Myocyte (in vitro differentiated cells): Measurements from ENCODE around the gene SLC12A7. TPM values are rescaled to one million over a fixed set of nuclear protein-coding genes. Genes with fewer than 3 reads are reported as not detected.
"Not testable (repeated sequence)": the region's sequence is repeated elsewhere in the genome, so short reads cannot be mapped to it uniquely, and the experiment has no call there.

Experiments used
- DNase-seq: peaks from one replicate; pipeline ENCODE4 v3.0.0-alpha.2; 2012; ENCODE audit warnings: low read depth
- polyA plus RNA-seq: library from polyadenylated mRNA; unstranded; fragments of >200 nt; gene quantifications from one replicate; pipeline ENCODE4 v1.2.1, GENCODE V29; 2012; ENCODE audit warnings: missing spikeins
- total RNA-seq: library from RNA; depleted of rRNA; stranded (reverse); fragments of >200 nt; gene quantifications from 2 replicates; pipeline ENCODE4 v1.2.3, GENCODE V29; 2014

Gene SLC12A7
- 38.0 and 77.2 TPM in 2 replicates for total RNA-seq
- 77.6 TPM for polyA plus RNA-seq

DNA sequence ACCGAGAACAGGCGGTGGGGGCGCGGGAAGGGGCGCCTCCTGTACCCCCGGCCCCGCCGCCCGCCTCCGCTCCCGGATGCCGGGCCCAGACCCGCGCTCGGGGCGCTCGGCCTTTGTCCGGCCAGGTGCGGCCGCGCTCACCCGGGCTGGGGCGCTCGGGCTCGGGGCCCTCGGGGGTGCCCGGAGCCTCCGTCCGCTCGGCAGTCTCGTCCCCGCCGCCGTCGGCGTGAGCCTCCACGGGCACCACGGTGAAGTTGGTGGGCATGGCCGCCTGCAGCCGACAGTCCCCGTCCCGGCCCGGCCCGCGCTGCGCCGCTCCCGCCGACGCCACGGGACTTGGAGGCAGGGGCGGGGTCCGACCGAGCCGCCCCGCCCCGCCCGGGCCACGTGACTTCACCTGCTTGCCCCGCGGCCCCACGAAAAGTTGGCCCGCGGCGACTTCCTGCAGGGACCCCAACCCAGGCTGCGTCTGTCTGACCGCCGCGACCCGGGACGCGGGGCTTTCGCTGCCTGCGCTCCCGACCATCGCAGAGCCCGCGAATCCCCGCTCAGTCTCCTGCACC, at the start of gene SLC12A7:
Gene SLC12A7 (minus strand): TSS at position 337 of the 563 bp plus-strand sequence. CDS start 72 bp downstream, at position 265.
- peak; percentile 55 for DNase-seq

DNA sequence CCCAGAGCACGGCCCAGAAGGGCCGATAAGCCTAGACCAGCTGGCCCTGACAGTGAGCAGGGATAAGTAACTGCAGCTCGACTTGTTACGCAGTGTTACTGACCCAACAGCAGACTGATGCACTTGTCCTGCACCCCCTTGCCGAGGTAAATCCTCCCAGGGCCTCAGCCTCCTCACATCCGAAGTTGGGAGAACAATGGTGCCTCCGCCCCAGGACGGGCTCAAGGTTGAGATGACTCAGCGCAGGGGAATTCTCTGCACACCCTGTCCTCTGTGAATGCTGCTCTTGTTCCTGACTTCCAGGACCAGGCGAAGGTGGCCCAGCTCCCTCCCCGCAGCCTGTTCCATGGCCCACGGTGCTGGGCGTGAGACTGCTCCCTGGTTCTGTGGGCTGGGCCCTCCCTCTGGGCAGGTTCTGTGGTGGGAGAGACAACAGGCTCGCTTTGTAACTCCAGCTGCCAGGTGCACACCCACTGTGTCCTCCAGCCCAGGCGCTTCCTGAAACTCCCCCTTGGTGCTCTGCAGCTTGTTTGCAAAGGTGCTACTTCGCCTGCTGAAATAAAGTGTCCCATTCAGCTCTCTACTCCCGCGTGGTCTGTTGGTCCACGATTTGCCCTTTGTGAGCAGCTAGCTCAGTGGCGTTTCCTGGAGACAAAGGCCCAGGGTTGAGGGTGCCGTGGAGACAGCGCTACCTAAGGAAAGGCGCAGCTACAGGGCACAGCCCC, 49.4 kb upstream of the SLC12A7 start:
- DNase-seq: no peak

- no peak for DNase-seq
Observed at GRCh38 chr5:1159774-1160406, 48.0 kb upstream of the SLC12A7 start.

- DNase-seq: no peak
Observed at GRCh38 chr5:1159341-1159675, 47.4 kb upstream of the SLC12A7 start.

DNA sequence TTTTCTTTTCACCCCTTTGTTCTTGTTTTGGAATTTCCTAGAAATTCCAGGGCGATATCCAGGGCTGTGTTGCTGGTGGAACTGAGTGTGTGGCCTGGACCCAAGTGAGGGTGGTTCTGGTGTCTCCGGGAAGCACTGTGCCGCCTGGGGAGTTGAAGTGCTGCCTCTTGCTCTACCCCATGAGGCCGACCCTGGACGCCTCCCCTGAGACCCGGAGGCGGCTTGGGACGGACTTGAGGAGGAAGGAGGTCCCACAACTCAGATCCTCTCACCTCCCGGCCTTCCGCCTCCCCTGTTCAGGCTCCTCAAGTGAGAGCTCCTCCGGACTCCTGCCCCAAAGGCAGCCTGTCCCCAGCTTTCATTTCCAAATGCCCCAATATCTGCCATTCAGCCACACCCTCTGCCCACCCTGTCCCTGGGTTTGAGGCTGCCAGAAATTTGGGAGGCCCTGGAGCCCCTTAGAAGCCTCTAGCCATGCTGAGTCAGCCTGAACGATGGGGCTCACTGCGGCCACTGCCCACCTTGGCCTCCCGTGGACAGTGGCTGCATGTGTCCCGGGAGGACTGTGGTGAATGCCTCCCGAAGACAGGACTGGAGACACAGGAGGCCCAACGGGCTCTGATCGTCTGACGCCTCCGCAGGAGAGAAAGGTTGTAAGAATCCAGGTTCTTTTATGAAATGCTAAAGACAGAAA, 46.9 kb upstream of the SLC12A7 start:
- no peak for DNase-seq

GRCh38 chr5:1157461-1157986, 45.7 kb upstream of the SLC12A7 start:
- not testable (repeated sequence) for DNase-seq

DNA sequence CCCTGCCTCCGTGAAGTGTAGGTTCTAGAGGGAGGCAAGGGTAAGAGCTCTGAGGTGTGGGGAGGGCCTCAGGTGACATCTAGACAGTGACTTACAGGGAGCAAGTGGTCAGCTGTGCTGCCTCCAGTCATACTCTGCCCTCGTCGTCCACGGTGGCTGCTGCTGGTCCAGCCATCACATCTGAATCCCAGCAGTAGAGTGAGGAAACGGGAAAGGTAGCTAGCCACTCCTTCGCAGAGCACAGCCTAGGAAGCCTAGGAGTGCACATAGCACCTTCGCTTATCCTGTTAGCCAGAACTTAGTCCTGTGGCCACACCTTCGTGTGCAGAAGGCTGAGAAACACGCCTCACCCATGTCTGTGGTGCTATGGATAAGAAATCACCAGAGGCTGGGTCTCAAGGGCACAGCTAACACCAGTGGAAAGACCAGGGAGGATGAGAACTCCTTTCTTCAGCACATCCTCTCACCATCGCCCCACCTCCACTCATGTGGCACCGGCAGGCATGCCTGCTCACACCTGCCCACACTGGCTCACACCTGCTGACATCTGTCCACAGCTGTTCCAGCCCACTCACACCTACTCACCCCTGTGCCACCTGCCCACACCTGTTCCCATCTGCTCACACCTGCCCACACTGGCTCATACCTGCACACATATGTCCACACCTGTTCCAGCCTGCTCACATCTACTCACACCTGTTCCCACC, 45.0 kb upstream of the SLC12A7 start:
- DNase-seq: no peak

DNA sequence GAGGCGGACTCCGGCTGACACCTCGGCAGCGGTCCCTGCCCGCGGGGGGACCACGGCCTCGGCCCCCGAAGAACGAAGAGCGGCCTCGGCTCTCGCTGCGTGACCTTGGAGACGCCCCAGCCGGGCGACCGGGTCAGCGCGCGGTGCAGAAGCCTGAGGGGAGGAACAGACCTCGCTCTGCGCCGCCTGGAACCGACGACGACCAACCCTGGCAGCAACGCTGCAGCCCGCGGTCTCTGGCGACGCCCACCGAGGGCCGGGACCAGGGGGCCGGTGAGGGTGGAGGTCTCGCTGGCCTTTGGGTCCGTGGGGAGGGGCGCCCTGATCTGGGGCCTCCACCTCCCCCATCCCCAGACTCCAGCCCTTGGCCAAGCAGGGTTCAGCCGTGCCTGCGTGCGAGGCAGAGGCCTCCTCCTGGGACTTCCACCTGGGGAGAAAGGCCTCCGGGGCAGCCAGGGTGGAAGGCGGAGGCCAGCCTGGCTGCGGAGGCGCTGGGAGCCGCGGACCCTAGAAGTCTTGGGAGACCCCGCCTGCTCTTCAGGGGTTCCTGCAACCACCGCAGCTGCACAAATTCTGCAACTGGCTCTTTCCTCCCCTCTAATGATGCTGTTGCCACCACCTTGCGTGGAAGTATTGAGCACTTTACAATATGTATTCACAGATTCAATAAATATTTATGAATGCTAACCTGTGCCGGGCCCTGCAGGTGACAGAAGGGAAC, 44.3 kb upstream of the SLC12A7 start:
- no peak for DNase-seq

DNA sequence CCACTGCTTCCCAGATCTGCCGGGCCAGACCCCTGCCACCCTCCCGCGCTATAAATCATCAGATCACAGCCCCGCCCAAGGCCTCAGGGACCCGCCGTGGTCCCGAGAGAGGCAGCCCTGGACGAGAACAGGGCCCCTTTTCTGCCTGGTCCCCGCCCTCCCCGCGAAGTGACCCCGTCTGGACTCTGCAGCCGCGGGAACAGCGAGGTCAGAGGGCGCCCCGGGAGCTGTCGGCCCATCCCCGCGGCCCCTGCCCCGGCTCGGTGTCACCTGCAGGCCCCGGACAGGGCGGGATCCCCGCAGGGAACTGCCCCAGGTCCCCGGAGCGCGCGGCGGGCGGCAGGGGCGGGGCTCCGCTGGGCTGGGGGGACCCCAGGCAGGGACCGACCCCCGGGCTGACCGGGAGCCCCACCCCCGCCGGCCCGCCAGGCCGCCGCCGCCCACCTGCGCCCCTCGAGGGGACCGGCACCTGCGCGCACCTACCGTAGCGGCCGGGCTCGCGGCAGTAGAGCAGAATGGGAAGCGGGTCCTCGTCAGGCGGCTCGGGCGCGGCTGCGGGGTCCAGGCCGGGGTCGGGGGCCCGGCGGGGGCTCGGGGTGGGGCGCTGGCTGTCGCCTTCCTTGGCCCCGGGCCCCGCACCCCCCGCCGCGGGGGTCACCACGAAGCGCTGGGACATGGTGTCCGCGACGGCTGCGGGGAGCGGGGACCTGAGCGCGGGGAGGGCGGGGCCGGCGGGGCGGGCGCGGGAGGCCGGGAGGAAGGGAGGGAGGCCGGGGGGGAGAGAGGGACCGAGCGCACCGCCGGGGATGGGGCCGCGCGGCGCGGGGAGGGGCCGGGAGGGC, 43.5 kb upstream of the SLC12A7 start:
- no peak for DNase-seq

GRCh38 chr5:1153428-1153827, 41.6 kb upstream of the SLC12A7 start:
- no peak for DNase-seq

DNA sequence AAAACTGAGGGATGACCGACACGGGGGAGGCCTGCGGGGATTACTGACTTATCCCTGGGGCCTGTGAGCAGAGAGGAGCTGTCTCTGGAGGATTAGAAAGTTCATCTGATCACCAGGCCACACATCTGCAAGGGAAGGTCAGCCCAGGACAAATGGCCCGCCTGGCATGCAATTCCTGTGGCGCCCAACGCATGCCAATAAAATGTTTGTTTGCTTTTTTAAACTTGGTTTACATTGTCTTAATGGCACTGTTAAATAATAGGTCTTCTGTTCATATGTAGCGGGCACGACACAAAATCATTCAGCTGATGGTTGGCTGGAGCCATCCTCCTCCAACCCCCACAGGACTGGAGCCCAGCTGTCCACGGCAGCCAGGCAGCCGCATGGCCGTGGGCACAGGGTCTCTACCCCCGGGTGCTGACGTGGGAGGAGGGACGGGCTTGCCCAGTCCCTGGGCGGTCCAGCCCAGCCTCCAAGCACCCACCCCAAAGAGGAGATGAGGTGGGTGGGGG, 41.0 kb upstream of the SLC12A7 start:
- peak; percentile 72 for DNase-seq

DNA sequence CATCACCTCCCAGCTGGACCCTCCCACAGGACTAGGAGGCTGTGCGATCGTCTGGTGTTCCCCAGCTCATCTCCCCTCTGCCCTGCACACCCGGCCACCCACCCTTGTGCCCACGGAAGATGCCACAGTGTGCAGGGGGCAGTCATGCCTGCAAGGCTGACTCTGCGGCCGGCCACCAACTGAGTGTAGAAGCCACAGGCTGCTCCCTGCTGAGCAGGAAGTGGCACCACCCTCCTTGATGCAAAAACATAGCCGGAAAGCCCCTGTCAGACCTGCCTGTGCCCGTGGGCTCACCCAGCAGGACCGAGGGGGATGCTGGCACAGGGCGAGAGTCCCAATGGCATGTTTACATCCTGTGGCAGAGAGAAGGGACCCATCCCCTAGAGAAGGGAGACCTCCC, 40.3 kb upstream of the SLC12A7 start:
- DNase-seq: peak; percentile 48

DNA sequence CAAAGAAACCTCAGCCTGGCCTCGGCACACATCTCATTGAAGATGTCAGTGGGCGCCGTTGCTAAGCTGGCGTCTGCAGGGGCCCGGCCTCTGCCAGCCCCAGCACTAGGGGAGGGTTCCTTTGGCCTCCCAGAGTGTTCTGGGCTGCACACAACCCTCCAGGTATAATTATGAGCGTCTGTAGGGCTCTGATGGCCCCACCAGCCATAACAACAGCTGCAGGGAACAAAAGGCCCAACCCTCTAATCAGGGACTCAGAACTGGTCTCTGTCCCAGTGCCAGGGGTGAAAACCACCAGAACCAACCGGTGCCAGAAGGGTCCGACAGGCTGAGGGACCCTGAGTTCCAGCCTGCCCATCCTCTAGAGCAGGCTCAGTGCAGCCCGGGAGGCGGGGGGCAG, 39.5 kb upstream of the SLC12A7 start:
- peak; percentile 51 for DNase-seq

GRCh38 chr5:1150866-1151265, 39.0 kb upstream of the SLC12A7 start:
- no peak for DNase-seq

- DNase-seq: no peak
Observed at GRCh38 chr5:1144638-1145396, 33.0 kb upstream of the SLC12A7 start.

- peak; percentile 63 for DNase-seq
Observed at GRCh38 chr5:1144089-1144488, 32.2 kb upstream of the SLC12A7 start.

DNA sequence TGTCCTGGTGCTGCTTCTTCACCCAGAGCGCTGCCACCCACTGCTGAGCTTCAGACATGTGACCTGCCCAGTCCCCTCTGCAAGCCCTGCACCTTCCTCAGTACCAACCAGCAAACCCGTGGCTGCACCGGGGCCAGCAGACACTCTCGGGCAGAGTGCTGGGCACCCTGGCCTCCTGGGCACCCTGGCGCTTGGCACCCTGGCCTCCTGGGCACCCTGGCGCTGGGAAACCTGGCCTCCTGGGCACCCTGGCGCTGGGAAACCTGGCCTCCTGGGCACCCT, 31.7 kb upstream of the SLC12A7 start:
- DNase-seq: no peak

DNA sequence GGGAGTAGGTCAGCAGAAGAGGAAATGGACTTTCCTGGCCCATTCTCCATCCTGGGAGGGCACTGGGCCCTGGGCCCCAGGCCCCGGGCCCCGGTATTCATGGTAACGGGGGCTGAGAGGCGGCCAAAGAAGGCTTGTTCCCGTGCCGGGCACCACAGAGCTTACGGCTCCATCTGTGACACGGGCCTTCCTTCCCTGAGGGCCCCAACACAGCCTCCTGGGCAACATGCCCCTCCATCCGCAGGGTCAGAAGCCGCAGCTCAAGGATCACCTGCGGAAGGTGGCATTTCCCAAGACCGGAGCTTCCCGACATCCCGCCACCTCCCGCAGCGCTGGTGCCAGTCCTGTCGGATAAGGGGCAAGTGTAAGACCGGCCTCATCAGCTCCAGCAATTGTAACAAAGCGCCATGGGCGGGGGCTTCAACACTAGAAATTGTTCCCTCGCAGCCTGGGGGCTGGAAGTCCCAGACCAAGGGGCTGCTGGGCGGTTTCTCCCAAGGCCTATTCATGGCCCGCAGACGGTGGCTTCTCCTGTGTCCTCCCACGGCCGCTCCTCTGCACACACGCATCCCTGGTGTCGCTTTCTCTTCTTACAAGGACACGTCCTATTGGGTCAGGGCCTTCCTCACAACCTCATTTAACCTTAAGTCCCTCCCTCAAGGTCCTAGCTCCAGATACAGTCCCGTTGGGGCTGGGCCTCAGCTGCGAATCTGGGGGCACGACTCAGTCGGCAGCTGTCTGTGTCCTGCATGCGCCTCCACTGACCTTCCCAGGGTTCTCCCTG, 31.2 kb upstream of the SLC12A7 start:
- no peak for DNase-seq
